HCT116 (cell line): ENCODE data around the gene PREX1. TPM values are rescaled to one million over a fixed set of nuclear protein-coding genes. Genes with fewer than 3 reads are reported as not detected.

Experiments used
- ATAC-seq: fragments of 200-7000 bp; cut with Tn5 transposase; 2 replicates; pipeline ENCODE4 v1.9.1; 2020; ENCODE audit warnings: mild to moderate bottlenecking, moderate library complexity
- BruUV-seq: library from RNA; stranded (reverse); fragments of 400-500 nt; replicated peaks from 2 replicates; lab custom pipeline; 2021; lab: Mats Ljungman, UMichigan
- CTCF ChIA-PET: fragments of 300-600 bp; sonication (Branson Sonifier 250); formaldehyde crosslinking; loops from one replicate; lab custom pipeline; 2021; ENCODE audit warnings: antibody characterized with exemption; lab: Charles Lee
- POLR2A ChIA-PET: fragments of 300-600, 350-600 bp; sonication (Branson Sonifier 250); formaldehyde crosslinking; loops from one replicate; lab custom pipeline; 2021; ENCODE audit warnings: antibody characterized with exemption; lab: Charles Lee
- RAD21 ChIA-PET, 2 experiments: fragments of 300-600 bp; sonication (Branson Sonifier 250); formaldehyde crosslinking; loops; one replicate each; lab custom pipeline; 2023; ENCODE audit warnings: low total read pairs in 2 of 2; ENCODE audit not compliant: uncharacterized antibody in 2 of 2, unreplicated experiment in 2 of 2, low non-redundant PET in 1 of 2; lab: Charles Lee
- DNase-seq: peaks from one replicate; pipeline ENCODE4 v3.0.0-alpha.2; 2010; ENCODE audit warnings: low read depth, low spot score
- H2AFZ ChIP-seq: fragments of 200-600 bp; shearing (Covaris generic), sonication (generic); 2 replicates; pipeline ENCODE4 v1.6.1; 2017; ENCODE audit warnings: low read depth, mixed run types, mixed read lengths, antibody characterized with exemption, low read length; ENCODE audit not compliant: poor library complexity, severe bottlenecking
- H3K27ac ChIP-seq: 2 replicates; pipeline ENCODE4 v1.5.1; 2012; ENCODE audit warnings: low read depth, low read length
- H3K27me3 ChIP-seq: fragments of 200-600 bp; sonication (generic); 2 replicates; pipeline ENCODE4 v1.6.1; 2016; ENCODE audit warnings: mixed run types, low read length, mixed read lengths; ENCODE audit not compliant: insufficient read depth
- H3K36me3 ChIP-seq, 2 experiments: fragments of 200-500 bp in 1 of 2; fragments of 200-600 bp in 1 of 2; sonication (Bioruptor generic) in 1 of 2; sonication (generic) in 1 of 2; 2 replicates each; pipeline versions ENCODE4 v1.5.1 to v1.6.1; 2014 to 2016; ENCODE audit warnings: low read length in 2 of 2, inconsistent platforms in 1 of 2, mixed read lengths in 1 of 2, mixed run types in 1 of 2; ENCODE audit not compliant: insufficient read depth in 2 of 2, control insufficient read depth in 1 of 2
- H3K4me1 ChIP-seq, 2 experiments: fragments of 200-600 bp in 1 of 2; sonication (generic) in 1 of 2; 2 replicates each; pipeline versions ENCODE4 v1.5.1 to v1.6.1; 2012 to 2017; ENCODE audit warnings: low read length in 2 of 2, inconsistent platforms in 1 of 2, mild to moderate bottlenecking in 1 of 2, mixed read lengths in 1 of 2, mixed run types in 1 of 2, moderate library complexity in 1 of 2; ENCODE audit not compliant: insufficient read depth in 2 of 2, control insufficient read depth in 1 of 2
- H3K4me2 ChIP-seq: fragments of 200-600 bp; sonication (generic); 2 replicates; pipeline ENCODE4 v1.6.1; 2017; ENCODE audit warnings: mixed run types, low read length, mixed read lengths
- H3K4me3 ChIP-seq, 2 experiments: fragments of 200-600 bp in 1 of 2; sonication (generic) in 1 of 2; replicated peaks in 1 of 2; 2 replicates each; pipeline ENCODE4 v1.5.1; 2011 to 2016; ENCODE audit warnings: low read length in 2 of 2, control low read depth in 1 of 2, low read depth in 1 of 2, mild to moderate bottlenecking in 1 of 2, mixed read lengths in 1 of 2, mixed run types in 1 of 2
- H3K79me2 ChIP-seq: fragments of 200-600 bp; sonication (generic); 2 replicates; pipeline ENCODE4 v1.6.1; 2017; ENCODE audit warnings: mild to moderate bottlenecking, mixed run types, low read length, moderate library complexity, mixed read lengths; ENCODE audit not compliant: insufficient read depth
- H3K9ac ChIP-seq: fragments of 200-600 bp; sonication (generic); 2 replicates; pipeline ENCODE4 v1.6.1; 2016; ENCODE audit warnings: low read length, mixed read lengths
- H3K9me2 ChIP-seq: fragments of 200-600 bp; sonication (generic), shearing (Covaris generic); 2 replicates; pipeline ENCODE4 v1.6.1; 2017; ENCODE audit warnings: mixed run types, mild to moderate bottlenecking, moderate library complexity; ENCODE audit not compliant: insufficient read depth
- H3K9me3 ChIP-seq, 2 experiments: fragments of 200-500 bp in 1 of 2; fragments of 200-600 bp in 1 of 2; sonication (Bioruptor generic) in 1 of 2; sonication (generic) in 1 of 2; 2 replicates each; pipeline ENCODE4 v1.6.1; 2014 to 2017; ENCODE audit warnings: low read length in 2 of 2, mixed read lengths in 2 of 2, inconsistent platforms in 1 of 2, low read depth in 1 of 2, mild to moderate bottlenecking in 1 of 2, mixed run types in 1 of 2, moderate library complexity in 1 of 2; ENCODE audit not compliant: control insufficient read depth in 1 of 2, insufficient read depth in 1 of 2
- H4K20me1 ChIP-seq: fragments of 200-600 bp; sonication (generic), shearing (Covaris generic); 2 replicates; pipeline ENCODE4 v1.6.1; 2017; ENCODE audit warnings: mixed run types, mild to moderate bottlenecking, moderate library complexity; ENCODE audit not compliant: insufficient read depth
- ELF1 ChIP-seq: IDR thresholded peaks from 2 replicates; pipeline ENCODE4 v1.6.1; 2012; ENCODE audit warnings: low read depth, borderline replicate concordance
- EZH2 ChIP-seq: fragments of 200-600 bp; sonication (generic); IDR thresholded peaks from 2 replicates; pipeline ENCODE4 v1.6.1; 2017; ENCODE audit warnings: antibody characterized with exemption, mixed run types
- EZH2phosphoT487 ChIP-seq: fragments of 200-600 bp; IDR thresholded peaks from 2 replicates; pipeline ENCODE4 v1.6.1; 2018; ENCODE audit warnings: antibody characterized with exemption, borderline replicate concordance
- POLR2A ChIP-seq: IDR thresholded peaks from 2 replicates; pipeline ENCODE4 v1.7.0; 2011; ENCODE audit warnings: borderline replicate concordance; ENCODE audit not compliant: insufficient read depth, insufficient read length; ENCODE audit errors: extremely low read depth
- SP1 ChIP-seq: IDR thresholded peaks from 2 replicates; pipeline ENCODE4 v1.6.1; 2012; ENCODE audit warnings: low read depth
- intact Hi-C: fragments of 100-400 bp; cut with micrococcal nuclease; formaldehyde crosslinking; loops from 2 replicates; pipeline ENCODE4 v1.10.0; 2022
- total RNA-seq: library from RNA; stranded (reverse); gene quantifications from one replicate; pipeline ENCODE4 v1.2.1, GENCODE V29; 2021; ENCODE audit not compliant: unreplicated experiment
- TF ChIP-seq, protein P1 (sequence below), 3 experiments: fragments of 200-600 bp in 1 of 3; sonication (generic) in 1 of 3; IDR thresholded peaks in 2 of 3; conservative IDR thresholded peaks in 1 of 3; 2 replicates each; pipeline ENCODE4 v1.5.1; 2012 to 2017; ENCODE audit warnings: low read depth in 2 of 3, low read length in 2 of 3, antibody characterized with exemption in 1 of 3, borderline replicate concordance in 1 of 3, control low read depth in 1 of 3, mild to moderate bottlenecking in 1 of 3, mixed read lengths in 1 of 3, mixed run types in 1 of 3, moderate library complexity in 1 of 3; ENCODE audit not compliant: insufficient read depth in 1 of 3
- TF ChIP-seq, protein P2 (sequence below): IDR thresholded peaks from 2 replicates; pipeline ENCODE4 v1.6.1; 2012

The PREX1 gene
- total RNA-seq, 1 experiment from 2014 or later = 6.1 TPM

DNA sequence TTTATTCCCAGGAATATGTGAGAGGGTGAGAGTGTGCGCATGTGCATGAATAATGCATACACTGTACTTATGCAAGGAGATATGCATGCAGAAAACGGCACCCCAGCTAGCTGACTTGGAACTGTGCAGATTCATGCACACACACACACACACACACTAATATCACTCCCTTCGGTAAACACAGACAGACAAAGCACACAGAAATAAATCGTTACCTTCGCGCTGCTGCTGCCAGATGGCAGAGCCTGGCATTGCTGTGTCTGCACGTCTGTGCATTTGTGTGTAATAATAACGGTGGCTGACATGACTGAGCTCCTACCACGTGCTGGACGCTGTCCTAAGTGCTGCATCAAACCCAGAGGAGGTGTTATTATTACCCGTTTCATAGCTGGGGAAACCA lies 36.8 kb downstream of the PREX1 start:
- ATAC-seq (no peak), DNase-seq (no peak)
- H2AFZ ChIP-seq = no peak overlapping the region
- H3K9ac ChIP-seq = no peak overlapping the region
- ChIA-PET CTCF (no interaction called here), POLR2A (no interaction called here), RAD21 (no interaction called here)
- no peaks in the 10 kb centered on the region; a peak in 1 of 4 replicates for H3K4me1 ChIP-seq
- H3K4me2 ChIP-seq = no peak overlapping the region
- no peaks in the 10 kb centered on the region for H3K36me3 ChIP-seq
- BruUV-seq = no TSS peak
- TF ChIP-seq, protein P1, sequence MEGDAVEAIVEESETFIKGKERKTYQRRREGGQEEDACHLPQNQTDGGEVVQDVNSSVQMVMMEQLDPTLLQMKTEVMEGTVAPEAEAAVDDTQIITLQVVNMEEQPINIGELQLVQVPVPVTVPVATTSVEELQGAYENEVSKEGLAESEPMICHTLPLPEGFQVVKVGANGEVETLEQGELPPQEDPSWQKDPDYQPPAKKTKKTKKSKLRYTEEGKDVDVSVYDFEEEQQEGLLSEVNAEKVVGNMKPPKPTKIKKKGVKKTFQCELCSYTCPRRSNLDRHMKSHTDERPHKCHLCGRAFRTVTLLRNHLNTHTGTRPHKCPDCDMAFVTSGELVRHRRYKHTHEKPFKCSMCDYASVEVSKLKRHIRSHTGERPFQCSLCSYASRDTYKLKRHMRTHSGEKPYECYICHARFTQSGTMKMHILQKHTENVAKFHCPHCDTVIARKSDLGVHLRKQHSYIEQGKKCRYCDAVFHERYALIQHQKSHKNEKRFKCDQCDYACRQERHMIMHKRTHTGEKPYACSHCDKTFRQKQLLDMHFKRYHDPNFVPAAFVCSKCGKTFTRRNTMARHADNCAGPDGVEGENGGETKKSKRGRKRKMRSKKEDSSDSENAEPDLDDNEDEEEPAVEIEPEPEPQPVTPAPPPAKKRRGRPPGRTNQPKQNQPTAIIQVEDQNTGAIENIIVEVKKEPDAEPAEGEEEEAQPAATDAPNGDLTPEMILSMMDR (IDR thresholded peaks at IDR 0.05 in 2 of 3, conservative IDR thresholded peaks at IDR 0.05 in 1 of 3; ENCODE audit: borderline replicate concordance in 1 of 3, insufficient read depth in 1 of 3, low read depth in 2 of 3, low read length in 2 of 3) = no peak
- no peak for TF ChIP-seq EZH2
- TF ChIP-seq, all 23 proteins: peak for 0
- peaks cover 3% of the 10 kb centered on the region; the same call in 1 of the 2 replicates for H3K27me3 ChIP-seq
- no peak overlapping the region for H3K27ac ChIP-seq
- H3K9me2 ChIP-seq = no peaks in the 10 kb centered on the region
- H3K4me3 ChIP-seq = no peak overlapping the region
- intact Hi-C loops = no loop called here
- no peaks in the 10 kb centered on the region for H3K9me3 ChIP-seq
- no peaks in the 10 kb centered on the region for H3K79me2 ChIP-seq
- H4K20me1 ChIP-seq = no peaks in the 10 kb centered on the region

DNA sequence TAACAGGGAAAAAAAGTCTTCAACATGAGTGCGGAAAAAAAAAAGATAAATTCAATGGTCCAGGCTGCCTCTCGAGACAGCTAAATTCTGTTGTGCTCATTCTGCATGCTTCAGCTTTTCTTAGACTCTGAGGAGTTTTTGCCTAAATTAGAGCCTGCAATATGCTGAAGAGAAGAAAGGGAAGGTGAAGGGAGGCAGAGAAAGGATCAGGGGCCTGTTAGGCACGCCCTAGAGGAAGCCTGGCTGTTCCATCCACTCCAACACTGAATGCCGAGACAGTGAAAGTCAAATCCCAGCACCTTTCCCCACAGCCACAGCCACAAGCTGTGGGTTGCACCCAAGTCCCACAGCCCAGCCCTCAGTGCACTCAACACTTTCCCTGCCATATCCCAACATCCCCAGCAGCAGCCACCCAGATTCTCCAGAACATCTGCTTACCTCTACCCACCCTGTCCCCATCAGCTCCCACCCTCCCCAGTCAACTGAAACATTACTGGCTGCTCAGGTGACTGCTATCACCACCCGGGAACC lies 37.3 kb downstream of the PREX1 start:
- intact Hi-C loops = no loop called here

More for the DNA sequence above, 37.3 kb downstream of the PREX1 start:
- H3K79me2 ChIP-seq = no peaks in the 10 kb centered on the region
- DNase-seq (no peak), ATAC-seq (no peak)
- TF ChIP-seq POLR2A (no peak), EZH2phosphoT487 (no peak), SP1 (no peak), ELF1 (no peak)
- TF ChIP-seq, protein P1 (IDR thresholded peaks at IDR 0.05 in 2 of 3, conservative IDR thresholded peaks at IDR 0.05 in 1 of 3; ENCODE audit: borderline replicate concordance in 1 of 3, insufficient read depth in 1 of 3, low read depth in 2 of 3, low read length in 2 of 3) = no peak
- TF ChIP-seq, protein P2, sequence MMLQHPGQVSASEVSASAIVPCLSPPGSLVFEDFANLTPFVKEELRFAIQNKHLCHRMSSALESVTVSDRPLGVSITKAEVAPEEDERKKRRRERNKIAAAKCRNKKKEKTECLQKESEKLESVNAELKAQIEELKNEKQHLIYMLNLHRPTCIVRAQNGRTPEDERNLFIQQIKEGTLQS = no peak
- H3K27ac ChIP-seq = no peak overlapping the region
- ChIA-PET POLR2A (no interaction called here), CTCF (no interaction called here), RAD21 (no interaction called here)
- H3K27me3 ChIP-seq = no peaks in the 10 kb centered on the region; the same call in 1 of the 2 replicates
- no peaks in the 10 kb centered on the region for H3K9me3 ChIP-seq
- BruUV-seq = no TSS peak
- no peaks in the 10 kb centered on the region for H3K9me2 ChIP-seq
- no peaks in the 10 kb centered on the region for H3K36me3 ChIP-seq
- H2AFZ ChIP-seq = no peak overlapping the region
- H3K9ac ChIP-seq = no peak overlapping the region
- H3K4me3 ChIP-seq = no peak overlapping the region
- no peak overlapping the region for H3K4me2 ChIP-seq
- H4K20me1 ChIP-seq = no peaks in the 10 kb centered on the region
- no peaks in the 10 kb centered on the region; a peak in 1 of 4 replicates for H3K4me1 ChIP-seq
